Gastroesophageal sphincter (tissue), 3 donors: ENCODE results near the gene ELAVL3.
"Not testable (repeated sequence)": the region's sequence is repeated elsewhere in the genome, so short reads cannot be mapped to it uniquely, and the experiment has no call there.

Experiments
- CTCF ChIP-seq, 4 experiments: fragments of 200-600 bp in 2 of 4; fragments of 450-650 bp in 2 of 4; sonication (generic) in 1 of 4; IDR thresholded peaks; one replicate each; pipeline ENCODE4 v1.5.1; 2017 to 2019; ENCODE audit warnings: antibody characterized with exemption in 4 of 4, mild to moderate bottlenecking in 2 of 4, moderate library complexity in 2 of 4
- EP300 ChIP-seq: sonication (generic); formaldehyde crosslinking; IDR thresholded peaks from one replicate; pipeline ENCODE4 v1.6.1; 2017; ENCODE audit warnings: antibody characterized with exemption, mild to moderate bottlenecking
- POLR2A ChIP-seq, 2 donors: fragments of 450-650 bp; IDR thresholded peaks; one replicate each; pipeline ENCODE4 v1.6.1; 2017; ENCODE audit warnings: antibody characterized with exemption in 2 of 2, mild to moderate bottlenecking in 2 of 2, moderate library complexity in 1 of 2

- TF ChIP-seq CTCF (IDR thresholded peaks at IDR 0.05); POLR2A (IDR thresholded peaks at IDR 0.05); EP300: not testable (repeated sequence)
These were observed 5.5 kb downstream of the ELAVL3 start for GRCh38 chr19:11475343-11475742.
